CD4-positive, alpha-beta T cell treated with Interleukin-1 beta for 1 hour (primary cell): ENCODE measurements around the gene ZNF664.

ENCODE experiments used
- DNase-seq, 2 donors: peaks; one replicate each; pipeline ENCODE4 v3.0.0-alpha.2; 2020 to 2022

Gene ZNF664

GRCh38 chr12:123972457-123973401, at the start of gene ZNF664, which contains the start of gene CCDC92:
ZNF664 (plus strand) TSS chr12:123973215; CDS start chr12:124012145, 38,930 bp downstream.
CCDC92 (minus strand) TSS chr12:123972831; CDS start chr12:123944305, 28,526 bp downstream.
- DNase-seq = peak; percentile 95

DNA sequence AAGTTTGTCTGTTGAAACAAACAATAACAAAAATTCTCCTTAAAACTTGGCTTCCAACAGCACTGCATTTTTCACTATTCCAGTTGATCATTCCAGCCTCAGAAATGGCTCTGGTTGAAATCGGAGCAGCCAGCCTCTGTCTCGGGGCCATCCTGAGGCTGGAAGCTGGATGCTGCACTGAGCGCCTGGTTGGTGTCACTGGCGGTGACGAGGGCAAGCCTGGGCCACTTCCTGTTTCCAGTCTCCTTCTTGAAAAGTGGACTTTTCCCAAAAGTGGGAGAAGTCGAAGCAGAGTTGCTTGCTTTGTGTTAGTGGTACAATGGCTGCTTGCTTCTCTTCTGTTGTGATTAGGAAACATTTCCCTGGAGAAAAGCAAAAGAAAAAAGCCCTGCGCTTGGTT, 49.1 kb upstream of the ZNF664 start:
- no peak for DNase-seq

GRCh38 chr12:123924539-123924938, 48.5 kb upstream of the ZNF664 start:
- no peak for DNase-seq

- DNase-seq = no peak
These were observed 44.6 kb upstream of the ZNF664 start for GRCh38 chr12:123928274-123928865.

DNA sequence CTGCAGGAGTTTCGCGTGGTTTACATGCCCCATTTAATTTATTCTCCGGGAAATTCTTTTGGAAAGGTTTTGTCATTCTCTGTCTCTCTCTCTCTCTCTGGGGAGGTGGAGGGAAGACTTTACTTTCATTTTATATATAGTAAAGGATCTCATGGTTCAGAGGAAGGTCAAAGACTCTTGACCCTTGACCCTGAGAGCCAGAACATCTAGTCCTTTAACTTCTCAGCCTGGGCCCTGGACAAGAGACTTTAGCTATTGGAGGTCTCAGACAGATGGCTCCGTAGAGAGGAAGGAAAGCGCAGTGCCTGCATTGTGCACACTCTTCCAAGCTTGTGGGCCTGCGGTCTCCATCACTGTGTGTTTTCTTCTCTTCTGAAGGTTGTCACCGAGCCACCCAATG, 44.1 kb upstream of the ZNF664 start:
- no peak for DNase-seq

DNA sequence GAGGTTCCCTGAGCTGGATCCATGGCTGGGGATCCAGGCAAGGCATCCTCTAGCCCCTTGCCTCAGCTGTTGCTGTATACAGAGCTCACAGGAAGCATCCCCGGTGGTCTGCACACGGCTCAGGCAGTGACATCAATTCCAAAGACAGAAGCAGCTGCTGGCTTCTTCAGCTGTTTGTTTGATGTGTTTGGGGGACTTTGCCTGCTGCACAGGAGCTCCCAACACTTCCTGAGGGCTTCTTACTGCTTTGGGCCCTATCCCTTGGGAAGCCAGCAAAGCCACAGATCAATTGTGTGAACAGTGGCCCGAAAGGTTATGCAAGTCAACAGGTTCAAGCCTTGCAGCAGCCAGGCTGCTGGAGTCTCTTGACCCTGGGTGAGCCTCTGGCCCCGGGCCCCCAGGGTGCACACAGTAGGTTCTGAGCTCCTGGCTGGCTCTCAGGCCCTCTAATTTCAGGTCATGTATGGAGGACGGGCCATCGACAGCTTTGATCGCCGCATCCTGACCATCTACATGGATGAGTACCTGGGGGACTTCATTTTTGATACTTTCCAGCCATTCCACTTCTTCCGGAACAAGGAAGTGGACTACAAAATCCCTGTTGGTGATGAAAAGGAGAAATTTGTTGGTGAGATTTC, 43.0 kb upstream of the ZNF664 start:
- DNase-seq = no peak

DNA sequence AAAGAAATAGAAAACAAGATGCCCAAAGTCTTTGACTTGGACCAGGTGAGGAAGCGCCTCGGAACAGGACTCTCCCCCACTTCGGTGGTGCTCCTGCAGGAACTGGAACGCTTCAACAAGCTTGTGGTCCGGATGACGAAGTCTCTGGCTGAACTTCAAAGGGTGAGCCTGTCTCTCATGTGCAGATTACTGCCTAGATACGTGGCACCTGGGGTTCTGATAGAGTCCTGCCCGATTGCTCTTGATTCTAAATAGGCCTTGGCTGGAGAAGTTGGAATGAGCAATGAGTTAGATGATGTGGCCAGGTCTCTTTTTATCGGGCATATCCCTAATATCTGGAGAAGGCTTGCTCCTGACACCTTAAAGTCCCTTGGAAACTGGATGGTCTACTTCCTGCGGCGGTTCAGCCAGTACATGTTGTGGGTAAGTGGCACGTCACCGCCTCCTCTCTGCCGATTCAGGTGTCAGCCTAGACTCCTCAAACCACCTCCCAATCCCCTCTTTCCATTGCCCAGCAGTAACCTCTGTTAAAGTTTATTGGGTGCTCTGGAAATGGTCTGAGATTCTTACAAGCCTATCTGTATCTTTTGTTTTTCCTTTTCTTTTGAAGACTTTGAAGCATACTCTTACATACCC, 41.2 kb upstream of the ZNF664 start:
- peak; percentile 39 to 42 for DNase-seq

DNA sequence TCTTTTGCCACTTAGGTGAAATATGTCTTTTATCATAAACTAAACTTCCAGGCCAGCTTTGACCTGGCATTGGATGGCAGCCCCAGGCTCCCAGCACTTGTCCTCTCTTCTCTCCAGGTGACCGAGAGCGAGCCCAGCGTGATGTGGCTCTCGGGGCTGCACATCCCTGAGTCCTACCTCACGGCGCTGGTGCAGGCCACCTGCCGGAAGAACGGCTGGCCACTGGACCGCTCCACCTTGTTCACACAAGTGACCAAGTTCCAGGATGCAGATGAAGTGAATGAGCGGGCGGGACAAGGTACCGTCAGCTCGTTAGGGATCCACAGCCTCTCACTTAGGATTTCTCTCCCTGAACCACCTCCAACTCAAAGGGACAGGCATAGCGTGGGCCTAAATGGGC, 39.8 kb upstream of the ZNF664 start:
- no peak for DNase-seq

- DNase-seq = no peak
These were observed 38.9 kb upstream of the ZNF664 start for GRCh38 chr12:123934016-123934620.

- no peak for DNase-seq
These were observed 38.2 kb upstream of the ZNF664 start for GRCh38 chr12:123934829-123935228.

GRCh38 chr12:123935956-123936355, 37.1 kb upstream of the ZNF664 start:
- DNase-seq = no peak

GRCh38 chr12:123936471-123936870, 36.5 kb upstream of the ZNF664 start:
- no peak for DNase-seq

GRCh38 chr12:123936956-123937706, 35.9 kb upstream of the ZNF664 start:
- DNase-seq = no peak

DNA sequence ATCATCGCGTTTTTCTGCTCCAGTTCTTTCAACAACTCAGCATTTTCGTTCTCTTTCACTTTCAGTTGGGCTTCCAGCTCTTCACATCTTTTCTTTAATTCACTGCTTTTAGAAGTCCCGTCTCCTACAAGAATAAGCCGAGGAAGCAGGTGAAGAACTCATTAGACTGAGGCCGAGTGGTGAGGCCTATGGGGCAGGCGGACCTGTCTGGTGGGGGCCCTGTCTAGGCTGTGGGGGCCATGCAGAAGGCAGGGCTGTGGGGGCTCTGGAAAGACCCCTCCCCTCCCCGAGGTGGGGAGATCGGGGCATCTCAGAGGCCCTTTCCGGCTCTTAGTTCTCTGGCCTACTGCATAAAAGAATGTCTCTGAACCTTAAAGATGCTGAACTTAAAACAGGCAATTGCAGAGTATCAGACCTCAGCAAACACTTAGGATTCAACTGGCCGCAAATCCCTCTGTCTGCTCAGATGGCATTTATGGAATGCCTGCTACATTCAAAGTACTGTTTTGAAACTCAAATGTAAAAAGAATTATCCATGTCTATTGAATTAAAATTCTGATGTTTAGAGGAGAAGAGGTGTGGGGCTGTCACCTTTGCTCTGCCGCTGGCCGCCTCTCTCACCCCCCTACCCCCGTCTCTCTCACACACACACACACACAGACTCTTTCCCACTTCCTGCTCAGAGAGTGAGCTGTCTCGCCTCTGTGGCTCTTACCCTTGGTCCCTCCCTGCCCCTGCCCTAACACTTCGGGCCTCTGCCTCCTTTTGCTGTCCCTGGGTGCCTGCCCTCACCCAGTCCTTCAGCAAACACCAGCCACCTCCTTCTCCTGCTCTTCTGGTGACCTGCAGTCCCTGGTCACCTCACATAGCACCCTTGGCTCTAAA, 35.1 kb upstream of the ZNF664 start:
- peak; percentile 63 to 67 for DNase-seq

DNA sequence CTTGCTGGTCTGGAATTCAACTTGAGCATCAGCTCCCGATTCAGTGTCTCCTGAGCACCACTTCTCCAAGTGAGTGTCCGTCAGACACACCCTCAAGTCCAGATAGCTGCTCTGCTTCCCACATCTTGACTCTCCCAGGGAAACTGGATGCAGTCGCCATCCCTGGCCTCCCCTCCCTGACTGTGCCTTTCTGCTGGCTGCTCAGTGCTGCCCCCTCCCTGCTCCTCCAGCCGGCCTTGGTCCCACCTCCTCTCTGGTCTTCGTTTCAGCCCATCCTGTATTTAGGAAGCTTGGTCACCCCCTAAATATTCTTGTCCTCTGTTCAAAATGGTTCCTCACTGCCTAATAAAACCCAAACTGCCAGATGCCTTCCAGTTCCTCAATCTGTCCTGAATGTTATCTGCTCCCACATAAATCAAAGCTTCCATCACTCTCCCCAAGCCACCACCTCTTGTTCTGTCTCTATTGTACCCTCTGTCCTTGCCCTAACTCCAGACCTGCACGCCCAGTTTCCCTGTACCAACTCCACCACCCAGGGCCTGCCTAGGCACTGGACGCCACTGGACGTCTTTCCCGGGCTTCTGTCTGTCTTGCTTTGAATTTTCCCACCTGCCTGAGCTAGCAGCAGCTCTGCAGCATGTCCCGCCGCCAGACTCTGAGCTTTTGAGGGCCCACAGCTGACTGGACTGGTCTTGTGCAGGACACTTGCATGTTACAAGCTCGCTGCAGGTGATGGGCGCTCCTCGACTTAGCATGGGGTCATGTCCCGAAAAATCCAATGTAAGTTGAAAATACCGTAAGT, 34.1 kb upstream of the ZNF664 start:
- DNase-seq = no peak

- DNase-seq = no peak
These were observed 33.0 kb upstream of the ZNF664 start for GRCh38 chr12:123939716-123940626.

DNA sequence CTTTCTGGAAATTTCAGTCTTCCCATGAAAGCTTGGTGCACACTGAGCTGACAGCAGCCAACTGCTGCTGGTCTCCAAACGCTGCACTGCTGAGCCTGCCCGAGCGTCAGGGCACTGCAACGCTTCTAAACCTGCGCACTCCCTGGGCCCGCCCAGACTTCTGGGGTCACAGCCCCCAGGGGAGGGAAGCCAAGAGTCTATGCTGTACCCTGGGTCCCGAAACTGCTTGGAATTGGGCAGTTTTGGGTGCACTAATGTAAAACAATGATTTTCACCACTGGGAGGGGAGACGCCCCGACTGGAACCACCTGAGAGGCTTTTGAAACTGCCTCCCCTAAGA, 32.4 kb upstream of the ZNF664 start:
- no peak for DNase-seq

DNA sequence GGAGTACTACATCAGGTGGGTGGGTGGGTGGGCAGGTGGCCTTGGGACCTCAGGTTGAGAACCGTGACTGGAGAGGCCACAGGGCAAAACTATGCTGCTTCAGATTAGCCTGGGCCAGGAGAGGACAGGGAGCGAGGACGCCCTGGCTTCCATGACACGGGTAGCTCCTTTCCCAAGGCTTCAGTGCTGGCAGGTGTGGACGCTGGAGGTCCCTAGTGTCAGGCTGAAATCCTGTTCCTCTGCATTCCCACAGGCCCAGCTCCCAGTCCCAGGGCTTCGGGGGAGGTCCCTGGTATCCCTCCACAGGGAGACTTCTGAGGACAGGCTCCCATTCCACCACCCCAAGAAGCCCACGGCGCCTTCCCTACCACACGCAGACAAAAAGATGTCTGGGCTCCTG, 32.0 kb upstream of the ZNF664 start:
- DNase-seq = no peak
